Breast epithelium (tissue), 4 donors: Measurements from ENCODE around the gene SDSL. TPM values are rescaled to one million over a fixed set of nuclear protein-coding genes. Genes with fewer than 3 reads are reported as not detected.

Source experiments
- DNase-seq, 2 donors: peaks; one replicate each; pipeline ENCODE4 v3.0.0-alpha.2; 2019; ENCODE audit warnings: low spot score in 2 of 2
- H3K27ac ChIP-seq, 2 donors: fragments of 200-600 bp; sonication (generic) in 1 of 2; one replicate each; pipeline ENCODE4 v1.5.1; 2016 to 2019; ENCODE audit warnings: mild to moderate bottlenecking in 1 of 2
- H3K27me3 ChIP-seq, 2 donors: fragments of 200-600 bp; sonication (generic) in 1 of 2; one replicate each; pipeline versions ENCODE4 v1.5.1 to v1.6.0; 2017 to 2019; ENCODE audit warnings: control low read depth in 1 of 2, mild to moderate bottlenecking in 1 of 2
- H3K36me3 ChIP-seq: fragments of 200-600 bp; one replicate; pipeline ENCODE4 v1.5.1; 2019
- H3K4me1 ChIP-seq, 2 donors: fragments of 200-600 bp; sonication (generic); one replicate each; pipeline ENCODE4 v1.5.1; 2016 to 2019; ENCODE audit warnings: control low read depth in 1 of 2
- H3K4me3 ChIP-seq, 3 donors: fragments of 200-600 bp; sonication (generic); 1 replicate in 2 of 3; 2 replicates in 1 of 3; pipeline ENCODE4 v1.5.1; 2016 to 2019; ENCODE audit warnings: mild to moderate bottlenecking in 3 of 3, moderate library complexity in 2 of 3
- H3K9me3 ChIP-seq, 2 donors: fragments of 200-600 bp; sonication (generic) in 1 of 2; one replicate each; pipeline ENCODE4 v1.5.1; 2016 to 2019; ENCODE audit warnings: control low read depth in 1 of 2
- POLR2A ChIP-seq: fragments of 450-650 bp; IDR thresholded peaks from one replicate; pipeline ENCODE4 v1.6.1; 2016; ENCODE audit warnings: antibody characterized with exemption, mild to moderate bottlenecking, moderate library complexity
- POLR2AphosphoS5 ChIP-seq, 3 donors: sonication (generic); formaldehyde crosslinking; IDR thresholded peaks; one replicate each; pipeline ENCODE4 v1.6.1; 2017; ENCODE audit warnings: antibody characterized with exemption in 3 of 3
- intact Hi-C: fragments of 100-400 bp; cut with DNase I; formaldehyde crosslinking; loops from one replicate; pipeline ENCODE4 v1.15.1; 2023; ENCODE audit warnings: low total_unique reads
- total RNA-seq, 3 donors: library from RNA; depleted of rRNA; stranded (reverse); fragments of >200 nt; gene quantifications; one replicate each; pipeline ENCODE4 v1.1.0, GENCODE V29; 2016
- TF ChIP-seq, protein P1 (sequence below), 3 donors: fragments of 450-650 bp; IDR thresholded peaks; one replicate each; pipeline ENCODE4 v1.5.1; 2016 to 2017; ENCODE audit warnings: antibody characterized with exemption in 3 of 3, mild to moderate bottlenecking in 3 of 3, moderate library complexity in 3 of 3

Gene SDSL
- total RNA-seq, 3 donors from 2014 or later: 4.6 to 4.9 (median 4.8) TPM

DNA sequence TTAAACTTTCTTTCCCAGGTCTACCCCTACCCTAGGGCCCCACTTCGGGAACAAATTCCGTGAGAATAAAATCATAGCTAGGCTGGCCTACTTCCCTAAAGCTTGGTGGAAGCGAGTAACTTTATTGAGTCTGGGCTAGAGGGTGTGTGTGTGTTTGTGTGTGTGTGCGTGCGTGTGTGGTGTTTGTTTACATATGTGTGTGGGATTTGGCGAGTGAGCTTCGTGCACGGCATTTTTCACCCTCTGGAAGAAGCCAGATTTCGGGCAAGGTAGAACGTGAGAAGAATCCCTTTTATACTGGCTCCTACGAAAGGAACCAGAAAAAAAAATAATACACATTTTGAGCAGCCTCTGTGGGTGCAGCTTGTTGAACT lies 57.0 kb downstream of the SDSL start:
- peaks cover 7 to 97% of the 10 kb centered on the region in 2 donors for H3K27me3 ChIP-seq
- no peaks in the 10 kb centered on the region for H3K36me3 ChIP-seq
- TF ChIP-seq POLR2A (no peak), POLR2AphosphoS5 (IDR thresholded peaks at IDR 0.05) (no peak)
- TF ChIP-seq, protein P1, sequence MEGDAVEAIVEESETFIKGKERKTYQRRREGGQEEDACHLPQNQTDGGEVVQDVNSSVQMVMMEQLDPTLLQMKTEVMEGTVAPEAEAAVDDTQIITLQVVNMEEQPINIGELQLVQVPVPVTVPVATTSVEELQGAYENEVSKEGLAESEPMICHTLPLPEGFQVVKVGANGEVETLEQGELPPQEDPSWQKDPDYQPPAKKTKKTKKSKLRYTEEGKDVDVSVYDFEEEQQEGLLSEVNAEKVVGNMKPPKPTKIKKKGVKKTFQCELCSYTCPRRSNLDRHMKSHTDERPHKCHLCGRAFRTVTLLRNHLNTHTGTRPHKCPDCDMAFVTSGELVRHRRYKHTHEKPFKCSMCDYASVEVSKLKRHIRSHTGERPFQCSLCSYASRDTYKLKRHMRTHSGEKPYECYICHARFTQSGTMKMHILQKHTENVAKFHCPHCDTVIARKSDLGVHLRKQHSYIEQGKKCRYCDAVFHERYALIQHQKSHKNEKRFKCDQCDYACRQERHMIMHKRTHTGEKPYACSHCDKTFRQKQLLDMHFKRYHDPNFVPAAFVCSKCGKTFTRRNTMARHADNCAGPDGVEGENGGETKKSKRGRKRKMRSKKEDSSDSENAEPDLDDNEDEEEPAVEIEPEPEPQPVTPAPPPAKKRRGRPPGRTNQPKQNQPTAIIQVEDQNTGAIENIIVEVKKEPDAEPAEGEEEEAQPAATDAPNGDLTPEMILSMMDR (IDR thresholded peaks at IDR 0.05): no peak
- H3K4me1 ChIP-seq: no peaks in the 10 kb centered on the region
- H3K9me3 ChIP-seq: no peaks in the 10 kb centered on the region
- DNase-seq: no peak
- intact Hi-C loops: no loop called here
- H3K4me3 ChIP-seq: no peak overlapping the region
- H3K27ac ChIP-seq: no peak overlapping the region

DNA sequence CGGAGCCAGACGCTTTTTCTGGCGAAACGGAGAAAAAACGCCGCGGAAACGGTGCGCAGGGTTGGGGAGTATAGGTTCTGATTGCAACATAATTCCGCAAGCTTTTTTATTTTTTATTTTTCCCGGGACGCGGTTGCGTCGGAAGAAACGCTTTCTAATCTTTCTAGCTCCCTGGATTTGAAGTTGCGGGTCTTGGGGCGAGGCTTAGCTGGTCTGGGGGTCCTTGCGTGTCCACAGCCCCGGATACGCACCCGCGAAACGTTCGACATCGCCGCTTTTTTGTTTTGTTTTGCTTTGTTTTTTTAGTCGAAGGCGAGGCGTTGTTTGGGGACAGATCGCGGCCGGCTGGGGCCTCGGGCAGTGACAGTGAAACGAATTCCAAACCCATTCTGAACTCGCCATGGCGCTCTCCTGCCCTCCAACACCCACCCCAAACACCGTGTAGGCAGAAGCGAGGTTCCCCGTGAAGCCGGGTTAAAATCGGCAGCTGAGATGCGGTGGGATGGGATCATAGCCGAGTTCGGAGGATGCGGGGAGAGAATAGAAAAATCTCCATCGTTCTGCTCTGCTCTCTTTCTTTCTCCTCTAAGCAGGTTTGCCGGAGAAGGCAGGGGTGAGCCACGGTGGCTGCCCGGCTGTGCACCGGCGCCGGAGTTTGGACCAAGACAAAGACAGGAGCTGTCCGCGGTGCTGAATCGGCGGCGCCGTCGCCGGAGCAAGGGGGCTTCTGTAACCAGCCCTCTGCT lies 57.6 kb downstream of the SDSL start:
- no peaks in the 10 kb centered on the region for H3K4me1 ChIP-seq
- H3K36me3 ChIP-seq: no peaks in the 10 kb centered on the region
- no peak overlapping the region for H3K4me3 ChIP-seq
- no peaks in the 10 kb centered on the region for H3K9me3 ChIP-seq
- no peak for DNase-seq
- H3K27ac ChIP-seq: no peak overlapping the region
- TF ChIP-seq, protein P1 (IDR thresholded peaks at IDR 0.05): no peak
- intact Hi-C loops: no loop called here
- peaks cover 7 to 97% of the 10 kb centered on the region in 2 donors for H3K27me3 ChIP-seq

DNA sequence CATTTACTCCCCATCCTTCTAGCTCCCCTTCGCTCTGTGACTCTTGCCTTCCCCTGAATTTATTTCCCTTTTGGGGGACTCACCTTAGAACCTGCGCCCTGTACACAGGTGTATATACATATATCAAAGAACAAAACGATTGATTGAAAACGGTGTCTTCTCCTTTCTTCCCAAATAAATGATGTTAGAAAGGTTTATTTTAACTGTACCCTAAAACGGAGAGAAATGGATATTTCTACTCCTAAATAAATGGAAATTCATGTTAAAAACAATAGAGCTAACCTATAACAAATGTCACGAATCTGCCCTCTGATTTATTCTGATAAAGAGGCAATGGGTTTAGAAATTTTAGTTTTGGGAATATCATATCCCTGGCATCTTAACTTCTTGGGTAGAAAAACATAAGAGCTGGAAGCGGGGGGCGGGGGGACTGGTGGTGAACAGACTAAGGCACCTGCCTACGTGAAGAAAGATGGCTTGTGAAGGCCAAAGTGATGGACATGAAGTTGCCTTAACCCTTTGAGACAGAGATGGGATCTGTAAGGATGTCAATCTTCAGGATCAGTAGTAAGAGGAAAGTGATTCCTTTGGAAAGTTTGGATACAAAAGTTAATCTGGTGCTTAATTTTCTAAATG lies 58.3 kb downstream of the SDSL start:
- intact Hi-C loops: no loop called here
- Histone ChIP-seq H3K4me3 (no peak overlapping the region), H3K27me3 (peaks cover 7 to 97% of the 10 kb centered on the region in 2 donors), H3K9me3 (no peaks in the 10 kb centered on the region), H3K36me3 (no peaks in the 10 kb centered on the region), H3K4me1 (no peaks in the 10 kb centered on the region), H3K27ac (no peak overlapping the region)
- TF ChIP-seq POLR2AphosphoS5 (IDR thresholded peaks at IDR 0.05): no peak
- TF ChIP-seq, protein P1 (IDR thresholded peaks at IDR 0.05): no peak
- no peak for TF ChIP-seq POLR2A
- DNase-seq: no peak

DNA sequence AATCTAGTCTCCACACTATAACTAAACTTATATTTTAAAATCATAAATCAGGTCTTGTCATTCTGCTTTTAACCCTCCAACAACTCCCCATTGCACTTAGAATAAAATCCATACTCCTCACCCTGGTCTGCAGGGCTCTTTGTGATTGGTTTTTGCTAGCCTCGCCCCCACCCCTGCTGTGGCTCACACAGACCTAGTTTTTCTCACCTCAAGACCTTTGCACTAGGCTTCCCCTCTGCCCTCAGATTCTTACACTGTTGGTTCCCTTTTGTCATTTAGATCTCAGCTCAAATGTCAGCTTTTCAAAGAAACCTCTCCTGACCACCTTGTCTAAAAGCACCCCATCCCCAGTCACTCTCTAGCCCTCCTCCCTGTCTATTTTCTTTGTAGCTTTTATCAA lies 60.2 kb downstream of the SDSL start:
- no peak overlapping the region for H3K27ac ChIP-seq
- intact Hi-C loops: no loop called here
- no peaks in the 10 kb centered on the region for H3K36me3 ChIP-seq
- H3K4me1 ChIP-seq: no peaks in the 10 kb centered on the region
- TF ChIP-seq, protein P1 (IDR thresholded peaks at IDR 0.05): no peak
- TF ChIP-seq POLR2A (no peak), POLR2AphosphoS5 (IDR thresholded peaks at IDR 0.05) (no peak)
- no peak for DNase-seq
- H3K4me3 ChIP-seq: no peak overlapping the region
- no peaks in the 10 kb centered on the region for H3K9me3 ChIP-seq
- H3K27me3 ChIP-seq: peaks cover 7 to 97% of the 10 kb centered on the region in 2 donors

DNA sequence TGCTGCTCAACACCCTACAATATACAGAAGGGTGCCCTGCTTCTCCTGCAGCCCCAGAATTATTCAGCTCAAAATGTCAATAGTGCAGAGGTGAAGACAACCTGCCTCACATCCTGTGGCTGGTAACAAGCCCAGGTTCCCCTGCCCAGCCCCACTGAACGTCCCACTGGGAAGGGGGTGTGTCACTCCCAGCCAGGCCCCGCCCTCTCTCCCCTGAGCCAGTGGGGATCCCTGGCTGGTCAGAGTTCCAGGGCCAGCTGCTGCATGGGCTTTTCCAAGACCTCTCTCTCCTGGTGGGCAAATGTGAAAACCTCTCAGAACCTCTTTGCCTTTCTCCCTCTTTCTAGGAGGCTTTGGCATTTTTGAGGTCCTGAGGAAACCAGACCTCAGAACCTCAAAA lies 63.1 kb downstream of the SDSL start:
- Histone ChIP-seq H3K4me3 (no peak overlapping the region), H3K9me3 (no peaks in the 10 kb centered on the region), H3K27ac (no peak overlapping the region), H3K36me3 (no peaks in the 10 kb centered on the region), H3K4me1 (no peaks in the 10 kb centered on the region), H3K27me3 (peaks cover 0 to 89% of the 10 kb centered on the region in 2 donors)
- intact Hi-C loops: no loop called here
- TF ChIP-seq POLR2AphosphoS5 (IDR thresholded peaks at IDR 0.05): no peak
- TF ChIP-seq, protein P1 (IDR thresholded peaks at IDR 0.05): no peak
- no peak for TF ChIP-seq POLR2A
- no peak for DNase-seq
